Left ventricle myocardium inferior (tissue), 1 donor: ENCODE data around the gene SLF1. TPM values are rescaled to one million over a fixed set of nuclear protein-coding genes. Genes with fewer than 3 reads are reported as not detected.

Experiments
- DNase-seq: peaks from one replicate; pipeline ENCODE4 v3.0.0-alpha.2; 2020
- H3K27ac ChIP-seq: fragments of 200-600 bp; replicated peaks from 2 replicates; pipeline ENCODE4 v1.8.0; 2021
- H3K27me3 ChIP-seq: fragments of 200-600 bp; 2 replicates; pipeline ENCODE4 v1.8.0; 2021; ENCODE audit warnings: low read depth
- H3K36me3 ChIP-seq: fragments of 200-600 bp; 2 replicates; pipeline ENCODE4 v1.8.0; 2021
- H3K4me1 ChIP-seq: fragments of 200-600 bp; 2 replicates; pipeline ENCODE4 v1.8.0; 2021
- H3K4me3 ChIP-seq: fragments of 200-600 bp; 2 replicates; pipeline ENCODE4 v1.8.0; 2021; ENCODE audit warnings: mild to moderate bottlenecking, moderate library complexity
- H3K9me3 ChIP-seq: fragments of 200-600 bp; replicated peaks from 2 replicates; pipeline ENCODE4 v1.8.0; 2021
- CTCF ChIP-seq: fragments of 200-600 bp; IDR thresholded peaks from 2 replicates; pipeline ENCODE4 v1.8.0; 2021; ENCODE audit warnings: antibody characterized with exemption, mild to moderate bottlenecking, borderline replicate concordance
- intact Hi-C: fragments of 100-400 bp; cut with micrococcal nuclease; formaldehyde crosslinking; loops from one replicate; pipeline ENCODE4 v1.11.0; 2022
- total RNA-seq: library from RNA; stranded (reverse); fragmentation: NEBNext Ultra II Directional; extraction: Animal tissue kit (Norgen Biotek cat#: 25700); gene quantifications from one replicate; pipeline ENCODE4 v1.2.1, GENCODE V29; 2021
- donor health status: DM: no; HTN: yes; CAD: no; lungs with severe emphysema.

SLF1 gene
- total RNA-seq, 1 donor from 2014 or later, result 7.1 TPM

GRCh38 chr5:94595281-94595840, 23.1 kb upstream of the SLF1 start:
- no peak for TF ChIP-seq CTCF
- no peak for DNase-seq
- H3K4me3 ChIP-seq, result no peak overlapping the region
- no peaks in the 10 kb centered on the region for H3K27me3 ChIP-seq
- no peak overlapping the region for H3K27ac ChIP-seq
- H3K9me3 ChIP-seq, result peaks cover 12% of the 10 kb centered on the region
- H3K36me3 ChIP-seq, result no peaks in the 10 kb centered on the region
- intact Hi-C loops, result no loop called here
- H3K4me1 ChIP-seq, result no peaks in the 10 kb centered on the region

GRCh38 chr5:94613583-94613982, 4.9 kb upstream of the SLF1 start:
- no peaks in the 10 kb centered on the region for H3K27me3 ChIP-seq
- intact Hi-C loops, result no loop called here
- TF ChIP-seq CTCF, result no peak

GRCh38 chr5:94614156-94614805, 4.2 kb upstream of the SLF1 start:
- Histone ChIP-seq H3K4me1 (peaks cover 31% of the 10 kb centered on the region), H3K36me3 (no peaks in the 10 kb centered on the region), H3K27me3 (no peaks in the 10 kb centered on the region), H3K4me3 (no peak overlapping the region), H3K9me3 (no peaks in the 10 kb centered on the region), H3K27ac (no peak overlapping the region)
- DNase-seq, result no peak
- intact Hi-C loops, result no loop called here
- no peak for TF ChIP-seq CTCF

More at GRCh38 chr5:94613583-94613982, 4.9 kb upstream of the SLF1 start:
- Histone ChIP-seq H3K36me3 (no peaks in the 10 kb centered on the region), H3K4me1 (peaks cover 24% of the 10 kb centered on the region), H3K27ac (no peak overlapping the region), H3K4me3 (no peak overlapping the region), H3K9me3 (no peaks in the 10 kb centered on the region)
- DNase-seq, result no peak

- Histone ChIP-seq H3K36me3 (no peaks in the 10 kb centered on the region), H3K4me1 (peaks cover 41% of the 10 kb centered on the region), H3K9me3 (no peaks in the 10 kb centered on the region), H3K27me3 (no peaks in the 10 kb centered on the region), H3K4me3 (no peak overlapping the region), H3K27ac (no peak overlapping the region)
- TF ChIP-seq CTCF, result no peak
- intact Hi-C loops, result no loop called here
- no peak for DNase-seq
These were observed 2.6 kb upstream of the SLF1 start for GRCh38 chr5:94615862-94616261.

GRCh38 chr5:94618029-94618492, 408 bp upstream of the SLF1 start:
- no peaks in the 10 kb centered on the region for H3K27me3 ChIP-seq
- H3K27ac ChIP-seq, result peak overlapping the region; percentile 88
- H3K36me3 ChIP-seq, result no peaks in the 10 kb centered on the region
- H3K9me3 ChIP-seq, result no peaks in the 10 kb centered on the region
- DNase-seq, result peak; percentile 56
- H3K4me1 ChIP-seq, result peaks cover 51% of the 10 kb centered on the region
- TF ChIP-seq CTCF, result no peak
- intact Hi-C loops, result no loop called here
- peak overlapping the region; percentile 77 for H3K4me3 ChIP-seq
